ENCODE results near the gene EPB41L4A.

The EPB41L4A gene

GRCh38 chr5:112355058-112355685 is 63.9 kb downstream of the EPB41L4A start:
- no peak for DNase-seq (ENCODE audit: low spot score)

DNA sequence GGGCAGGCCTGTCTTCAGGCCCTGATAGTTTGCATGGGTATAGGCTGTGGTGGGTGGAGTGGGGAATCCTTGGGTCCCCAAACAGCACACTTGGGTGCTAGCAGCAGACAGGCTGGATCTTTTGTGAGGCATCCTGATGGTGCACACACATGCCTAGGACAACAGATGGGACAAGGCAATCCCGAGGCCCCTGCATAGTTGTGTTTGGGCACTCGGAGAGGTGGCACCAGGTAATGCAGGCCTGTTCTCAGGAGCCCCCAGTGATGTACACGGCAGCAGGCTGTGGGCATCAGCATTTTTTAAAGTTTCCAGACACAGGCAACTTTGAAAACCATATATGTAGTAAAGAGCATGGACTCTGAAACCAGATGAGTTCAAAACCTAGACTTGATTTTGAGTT is 65.4 kb downstream of the EPB41L4A start:
- no peak for DNase-seq (ENCODE audit: low spot score)

GRCh38 chr5:112351225-112351624 is 67.9 kb downstream of the EPB41L4A start:
- DNase-seq (ENCODE audit: low spot score), result no peak

- no peak for DNase-seq (ENCODE audit: low spot score)
These were observed 68.5 kb downstream of the EPB41L4A start for GRCh38 chr5:112350626-112351025.

DNA sequence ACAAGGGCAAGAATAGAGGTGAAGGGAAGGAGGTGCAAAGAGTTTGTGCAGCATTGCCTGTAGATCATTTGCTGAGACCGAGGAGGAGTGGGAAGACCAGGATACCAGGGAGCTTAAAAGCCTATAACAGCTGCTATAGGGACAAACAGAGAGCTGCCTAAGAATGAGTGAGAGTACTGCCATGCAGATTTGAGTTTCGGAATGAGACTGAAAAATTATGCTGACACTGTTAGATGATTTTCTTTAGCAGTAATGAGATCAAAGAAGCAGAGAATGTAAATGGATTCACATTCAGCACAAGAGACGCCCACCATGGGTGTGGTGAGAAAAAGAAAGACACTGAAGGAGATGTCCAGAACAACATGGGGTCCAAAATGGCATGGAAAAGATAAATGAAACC is 69.7 kb downstream of the EPB41L4A start:
- DNase-seq (ENCODE audit: low spot score), result no peak

DNA sequence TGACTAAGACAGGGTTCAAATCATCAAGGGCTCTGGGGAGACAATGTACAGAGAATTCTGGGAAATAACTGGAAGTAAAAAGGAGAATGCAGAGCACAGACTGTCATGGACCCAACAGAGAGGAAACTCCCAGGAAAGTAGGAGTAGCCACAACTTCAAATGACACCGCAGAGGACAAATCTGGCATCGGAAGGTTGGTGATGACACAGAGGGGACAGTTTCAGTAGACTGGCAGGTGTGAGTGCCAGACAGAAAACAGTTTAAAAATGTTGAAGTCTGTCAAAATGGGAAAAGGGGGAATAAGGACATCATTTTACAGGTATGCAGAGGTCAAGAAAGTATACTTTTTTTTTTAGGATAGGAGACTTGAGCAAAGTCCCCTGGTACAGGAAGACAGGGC is 70.2 kb downstream of the EPB41L4A start:
- no peak for DNase-seq (ENCODE audit: low spot score)

GRCh38 chr5:112348387-112348786 is 70.7 kb downstream of the EPB41L4A start:
- no peak for DNase-seq (ENCODE audit: low spot score)

DNA sequence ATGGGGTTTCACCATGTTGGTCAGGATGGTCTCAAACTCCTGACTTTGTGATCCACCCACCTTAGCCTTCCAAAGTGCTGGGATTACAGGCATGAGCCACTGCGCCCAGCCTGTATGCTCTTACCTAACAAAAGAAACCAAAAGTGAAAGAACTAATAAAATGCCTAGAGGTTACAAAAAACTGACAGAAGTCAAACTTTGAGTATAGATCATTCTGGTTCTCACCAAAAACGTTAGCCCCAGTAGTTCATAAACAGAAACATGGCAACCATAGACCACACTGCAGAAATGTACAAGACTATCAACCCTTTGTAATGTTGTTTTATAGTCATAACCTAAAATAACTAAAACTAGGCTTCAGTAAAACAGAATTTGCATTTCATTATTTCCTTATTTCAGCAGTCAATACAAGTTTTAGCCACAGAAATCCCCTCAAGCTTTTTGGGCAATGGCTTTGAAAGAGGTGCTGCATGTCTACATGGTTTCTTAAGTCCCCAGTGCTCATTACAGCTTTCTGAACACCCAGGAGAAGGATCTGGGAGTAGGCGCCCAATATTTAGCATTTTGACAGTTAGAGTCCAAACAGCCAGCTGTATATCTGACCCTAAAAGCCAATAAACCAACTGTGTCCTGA is 72.5 kb downstream of the EPB41L4A start:
- no peak for DNase-seq (ENCODE audit: low spot score)

DNA sequence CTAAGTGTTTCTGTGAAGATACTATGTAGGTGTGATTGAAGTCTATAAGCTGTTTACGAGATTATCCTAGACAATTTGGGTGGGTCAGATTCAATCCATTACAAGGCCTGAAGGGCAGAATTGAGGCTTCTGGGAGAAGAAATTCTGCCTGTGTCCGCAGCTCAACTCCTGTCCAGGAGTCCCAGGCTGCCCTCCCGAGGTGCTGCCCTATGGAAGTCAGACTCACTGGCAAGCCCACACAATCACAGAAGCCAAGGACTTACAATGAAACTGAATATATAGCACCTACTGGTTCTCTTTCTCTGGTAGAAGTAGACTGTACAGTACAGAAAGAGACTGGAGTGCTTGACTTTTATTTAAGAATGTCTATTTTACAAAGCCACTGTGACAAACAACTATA is 74.5 kb downstream of the EPB41L4A start:
- no peak for DNase-seq (ENCODE audit: low spot score)

- DNase-seq (ENCODE audit: low spot score), result no peak
These were observed 76.7 kb downstream of the EPB41L4A start for GRCh38 chr5:112342389-112342788.

- no peak for DNase-seq (ENCODE audit: low spot score)
These were observed 79.3 kb downstream of the EPB41L4A start for GRCh38 chr5:112339761-112340160.

DNA sequence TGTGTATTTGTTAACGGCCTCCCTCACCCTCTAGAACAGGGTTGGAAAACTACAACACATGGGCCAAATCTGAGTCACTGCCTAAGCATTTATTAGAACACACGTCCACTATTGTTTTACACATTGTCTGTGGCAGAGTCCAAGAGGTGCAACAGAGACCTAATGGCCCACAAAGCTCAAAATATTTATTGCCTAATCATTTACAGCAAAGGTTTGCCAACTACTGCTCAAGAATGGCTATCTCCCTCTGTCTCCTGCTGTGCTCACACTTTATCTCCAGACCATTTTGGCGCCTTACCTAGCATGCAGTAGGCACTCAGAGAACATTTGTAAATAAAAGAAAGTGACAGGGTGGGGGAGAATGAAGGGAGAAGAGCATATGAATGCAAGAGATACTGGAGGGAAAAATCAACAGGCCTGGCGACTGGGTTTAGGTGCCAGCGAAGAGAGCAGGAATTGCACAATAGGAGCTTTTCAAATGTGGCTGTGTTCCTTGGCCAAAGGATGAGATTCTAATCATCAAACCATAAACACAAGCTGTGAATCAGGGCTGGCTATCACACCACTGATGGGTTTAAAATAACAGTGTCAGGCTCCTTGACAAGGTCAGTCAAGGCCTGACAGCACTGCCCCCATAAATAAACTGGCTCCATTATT is 80.3 kb downstream of the EPB41L4A start:
- no peak for DNase-seq (ENCODE audit: low spot score)

DNA sequence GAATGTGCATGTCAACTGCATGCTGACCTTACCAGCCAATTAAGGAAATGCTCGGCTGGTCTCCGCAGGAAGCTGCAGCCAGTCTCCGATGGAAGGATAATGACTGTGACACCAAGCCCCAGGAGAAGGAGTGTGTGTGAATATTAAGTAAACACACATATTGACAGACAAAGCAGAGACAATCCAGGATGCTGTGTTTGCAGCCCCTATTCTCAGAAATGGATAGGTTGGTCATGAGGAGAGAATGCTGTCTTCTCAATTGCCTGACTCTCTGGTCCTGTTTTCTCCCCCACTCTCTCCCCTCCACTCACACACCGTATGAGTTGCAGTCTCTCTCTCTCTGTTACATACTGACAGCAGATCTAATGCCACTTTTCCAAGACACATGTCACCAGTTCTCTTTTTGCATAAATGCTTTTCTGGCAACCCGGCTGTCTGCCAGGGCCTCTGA is 85.7 kb downstream of the EPB41L4A start:
- no peak for DNase-seq (ENCODE audit: low spot score)

- DNase-seq (ENCODE audit: low spot score), result no peak
These were observed 87.2 kb downstream of the EPB41L4A start for GRCh38 chr5:112331892-112332291.

- DNase-seq (ENCODE audit: low spot score), result no peak
These were observed 89.5 kb downstream of the EPB41L4A start for GRCh38 chr5:112329419-112330090.

DNA sequence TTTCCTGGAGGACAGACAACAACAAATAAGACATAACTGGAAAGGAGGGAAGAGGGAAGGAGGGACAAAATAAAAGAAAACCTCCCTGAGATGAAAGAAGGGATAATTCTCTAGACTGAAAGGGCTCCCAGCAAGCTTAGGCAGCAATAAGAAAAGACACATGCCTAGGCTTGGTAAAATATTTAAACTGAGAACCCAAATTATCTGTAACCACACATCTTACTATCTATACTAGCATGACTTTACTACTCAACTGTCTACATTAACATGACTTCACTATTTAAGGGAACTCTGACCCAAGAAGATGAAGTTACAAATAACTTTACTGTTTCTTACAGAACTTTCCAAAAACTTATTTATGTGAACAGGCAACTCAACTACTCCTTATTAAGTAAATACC is 95.9 kb downstream of the EPB41L4A start:
- no peak for DNase-seq (ENCODE audit: low spot score)

- DNase-seq (ENCODE audit: low spot score), result no peak
These were observed 98.7 kb downstream of the EPB41L4A start for GRCh38 chr5:112320408-112320807.

DNA sequence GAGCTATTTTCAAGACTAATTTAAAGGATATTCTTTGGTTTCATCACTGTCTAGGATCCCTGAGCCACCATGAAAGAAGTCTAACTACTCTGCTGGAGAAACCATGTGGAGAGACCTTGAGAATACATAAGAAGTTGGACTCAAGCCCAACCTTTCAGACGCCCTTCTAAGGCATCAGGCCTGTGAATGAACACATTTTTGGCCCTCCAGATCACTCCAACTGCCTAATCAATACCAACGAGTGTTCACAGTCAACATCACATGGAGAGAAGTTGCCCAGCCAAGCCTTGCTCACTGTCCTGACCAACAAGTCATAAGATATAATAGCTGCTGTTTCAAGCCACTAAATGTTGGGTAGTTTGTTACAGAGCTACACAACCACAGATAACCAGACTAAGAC is 100.7 kb downstream of the EPB41L4A start:
- DNase-seq (ENCODE audit: low spot score), result no peak

DNA sequence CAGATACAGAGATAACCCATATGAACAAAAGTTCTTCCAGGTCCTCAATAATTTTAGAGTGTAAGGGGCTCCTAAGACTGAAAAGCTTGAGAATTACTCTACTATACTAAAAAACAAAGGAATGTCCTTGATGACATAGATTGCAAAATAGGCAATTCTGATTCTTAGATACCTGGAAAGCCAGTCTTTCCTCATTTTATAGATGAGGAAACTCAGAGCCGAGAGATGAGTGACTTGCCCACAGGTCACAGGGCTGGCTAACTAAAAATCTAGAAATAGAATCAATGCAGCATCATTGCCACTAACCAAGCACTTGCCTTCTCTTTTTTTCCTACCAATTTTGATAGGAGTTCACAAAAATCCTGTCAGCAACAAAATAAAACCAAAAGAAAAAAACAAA is 101.2 kb downstream of the EPB41L4A start:
- no peak for DNase-seq (ENCODE audit: low spot score)

DNA sequence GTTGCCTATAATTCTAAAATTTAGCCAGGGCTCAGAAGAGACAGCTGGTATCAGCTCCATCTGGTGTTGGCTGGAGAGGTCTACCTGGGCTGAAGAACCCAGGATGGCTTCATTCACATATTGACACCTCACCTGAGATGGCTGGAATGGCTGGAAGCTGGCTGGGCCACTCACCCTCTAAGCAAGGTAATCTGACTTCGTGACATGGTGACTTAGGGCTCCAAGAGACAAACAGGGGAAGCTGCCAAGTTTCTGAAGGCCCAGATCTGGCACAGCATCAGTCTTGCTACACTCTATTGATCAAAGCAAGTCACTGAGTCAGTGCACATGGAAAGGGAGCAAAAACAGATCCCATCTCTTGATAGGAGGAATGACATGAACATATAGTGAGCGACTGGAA is 102.3 kb downstream of the EPB41L4A start:
- no peak for DNase-seq (ENCODE audit: low spot score)

DNA sequence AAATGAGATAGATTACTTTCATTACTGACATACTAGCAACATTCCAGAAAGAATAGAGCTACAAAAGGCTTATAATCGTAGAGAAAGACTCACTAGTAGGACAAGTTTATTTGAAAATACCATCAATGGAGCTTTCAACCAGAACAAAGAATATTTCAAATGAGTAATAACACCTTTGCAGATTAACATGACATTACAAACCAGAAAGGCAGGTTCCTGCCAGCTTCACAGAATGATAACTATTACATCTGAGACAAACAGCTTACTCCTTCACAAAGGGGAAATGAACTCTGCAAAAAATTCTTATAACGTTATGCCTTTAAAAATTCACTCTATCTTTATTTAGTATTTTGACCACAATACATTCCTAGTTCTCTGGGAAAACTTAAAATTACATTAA is 103.1 kb downstream of the EPB41L4A start:
- DNase-seq (ENCODE audit: low spot score), result no peak

DNA sequence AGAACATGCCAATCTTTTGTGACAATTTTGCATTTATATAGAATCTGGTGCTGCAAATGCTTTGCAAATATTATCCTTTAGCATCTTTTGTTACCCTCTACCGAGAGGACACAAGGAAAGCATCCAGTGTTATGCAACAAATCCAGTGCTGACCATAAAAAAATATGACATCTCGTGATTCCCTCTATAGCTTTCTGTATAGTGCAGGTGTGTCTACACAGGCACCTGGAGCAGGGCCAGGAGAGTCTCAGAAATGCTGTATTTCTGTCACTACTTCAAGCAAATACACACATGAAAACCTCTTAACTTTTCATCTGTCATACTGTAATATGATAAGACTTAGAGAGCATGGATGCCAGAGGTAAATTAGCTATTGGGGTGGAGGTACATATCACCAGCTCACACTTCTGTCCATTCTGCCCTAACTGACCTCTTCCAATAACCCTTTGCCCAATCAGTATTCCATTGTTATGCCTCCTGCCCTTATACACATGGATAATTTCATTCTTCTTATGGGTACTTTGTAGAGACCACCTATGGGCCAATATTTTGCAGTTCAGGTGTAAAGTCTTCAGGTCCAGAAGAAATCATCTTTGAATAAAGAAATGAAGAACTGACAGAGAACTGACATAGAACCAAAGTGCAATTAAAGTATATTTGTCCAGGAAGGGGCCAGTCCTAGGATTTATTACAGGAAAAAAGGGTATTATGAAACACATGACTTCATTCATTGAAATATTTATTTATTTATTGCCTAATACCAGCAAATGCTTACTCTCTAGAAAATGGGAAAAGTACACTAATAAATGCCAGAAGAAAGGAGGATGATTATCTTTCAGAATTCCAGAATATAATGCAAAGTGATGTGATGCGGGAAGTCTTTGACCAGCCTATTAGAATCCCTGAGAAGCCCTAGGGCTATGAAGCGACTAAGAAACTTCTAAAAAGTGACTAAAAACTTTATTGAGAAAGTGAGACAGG is 106.5 kb downstream of the EPB41L4A start:
- no peak for DNase-seq (ENCODE audit: low spot score)

All from left forelimb (tissue), 1 donor.